ENCODE measurements around the gene ALCAM.

The ALCAM gene

GRCh38 chr3:105367406-105368213 is 901 bp downstream of the ALCAM start (continued):
- TF ChIP-seq ZBTB21 (tag by site-specific recombination; IDR thresholded peaks at IDR 0.05) (no peak), REST (tag by site-specific recombination; IDR thresholded peaks at IDR 0.05) (no peak), YY2 (tag by site-specific recombination; IDR thresholded peaks at IDR 0.05) (no peak), GLIS2 (tag by site-specific recombination; IDR thresholded peaks at IDR 0.05) (0 out of 2 replicates have a peak, but pooled peaks have one; percentile 4), ZNF366 (tag by site-specific recombination; conservative IDR thresholded peaks at IDR 0.05) (no peak; the same call in 1 of the 2 replicates), ZNF501 (tag by site-specific recombination; IDR thresholded peaks at IDR 0.05) (no peak), PRDM1 (tag by site-specific recombination; IDR thresholded peaks at IDR 0.05) (peak; percentile 37; the same call in 1 of the 2 replicates), PRDM6 (tag by site-specific recombination; IDR thresholded peaks at IDR 0.05) (peak; percentile 67), ZIC2 (tag by site-specific recombination; IDR thresholded peaks at IDR 0.05) (peak; percentile 65), ZNF121 (tag by site-specific recombination; IDR thresholded peaks at IDR 0.05) (no peak), ZNF658 (tag by site-specific recombination; IDR thresholded peaks at IDR 0.05) (no peak), ZNF677 (tag by site-specific recombination; IDR thresholded peaks at IDR 0.05) (no peak), ZSCAN30 (tag by site-specific recombination; IDR thresholded peaks at IDR 0.05) (0 out of 2 replicates have a peak, but pooled peaks have one; percentile 23), ZNF404 (tag by site-specific recombination; IDR thresholded peaks at IDR 0.05) (no peak), PRDM4 (tag by site-specific recombination; IDR thresholded peaks at IDR 0.05) (peak; percentile 97), ZNF324 (tag by site-specific recombination; IDR thresholded peaks at IDR 0.05) (no peak), ZNF239 (tag by site-specific recombination; IDR thresholded peaks at IDR 0.05) (no peak), SP2 (tag by site-specific recombination; IDR thresholded peaks at IDR 0.05) (peak; percentile 39), ZBTB26 (tag by site-specific recombination; optimal IDR thresholded peaks at IDR 0.05) (peak; percentile 57), PRDM10 (tag by site-specific recombination; IDR thresholded peaks at IDR 0.05) (peak; percentile 50; the same call in 1 of the 2 replicates), MEIS1 (CRISPR knock-in tag; IDR thresholded peaks at IDR 0.05; ENCODE audit: borderline replicate concordance) (no peak), YY1 (tag by site-specific recombination; IDR thresholded peaks at IDR 0.05) (no peak), ZNF548 (tag by site-specific recombination; IDR thresholded peaks at IDR 0.05) (no peak), ZNF76 (tag by site-specific recombination; IDR thresholded peaks at IDR 0.05; ENCODE audit: borderline replicate concordance, low read depth) (no peak), ZNF600 (tag by site-specific recombination; IDR thresholded peaks at IDR 0.05) (0 out of 2 replicates have a peak, but pooled peaks have one; percentile 12), ZNF521 (tag by site-specific recombination; IDR thresholded peaks at IDR 0.05) (no peak), SETDB1 (IDR thresholded peaks at IDR 0.05; ENCODE audit: insufficient read length, low read length) (no peak), ZNF292 (tag by site-specific recombination; IDR thresholded peaks at IDR 0.05; ENCODE audit: borderline replicate concordance, low read depth) (no peak)

Data from HEK293 (cell line).